GM19043 (cell line): ENCODE measurements around the gene FAM24B.
A peak's percentile ranks its signal among the peaks of the same experiment; 100 is the strongest.
"Not testable (repeated sequence)": the region's sequence is repeated elsewhere in the genome, so short reads cannot be mapped to it uniquely, and the experiment has no call there.

Source experiments
- ATAC-seq: cut with Tn5 transposase; IDR thresholded peaks from one replicate; pipeline ENCODE4 v1.9.1; 2021; ENCODE audit warnings: low read depth; ENCODE audit not compliant: unreplicated experiment

Gene FAM24B, protein sequence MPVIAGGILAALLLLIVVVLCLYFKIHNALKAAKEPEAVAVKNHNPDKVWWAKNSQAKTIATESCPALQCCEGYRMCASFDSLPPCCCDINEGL

DNA sequence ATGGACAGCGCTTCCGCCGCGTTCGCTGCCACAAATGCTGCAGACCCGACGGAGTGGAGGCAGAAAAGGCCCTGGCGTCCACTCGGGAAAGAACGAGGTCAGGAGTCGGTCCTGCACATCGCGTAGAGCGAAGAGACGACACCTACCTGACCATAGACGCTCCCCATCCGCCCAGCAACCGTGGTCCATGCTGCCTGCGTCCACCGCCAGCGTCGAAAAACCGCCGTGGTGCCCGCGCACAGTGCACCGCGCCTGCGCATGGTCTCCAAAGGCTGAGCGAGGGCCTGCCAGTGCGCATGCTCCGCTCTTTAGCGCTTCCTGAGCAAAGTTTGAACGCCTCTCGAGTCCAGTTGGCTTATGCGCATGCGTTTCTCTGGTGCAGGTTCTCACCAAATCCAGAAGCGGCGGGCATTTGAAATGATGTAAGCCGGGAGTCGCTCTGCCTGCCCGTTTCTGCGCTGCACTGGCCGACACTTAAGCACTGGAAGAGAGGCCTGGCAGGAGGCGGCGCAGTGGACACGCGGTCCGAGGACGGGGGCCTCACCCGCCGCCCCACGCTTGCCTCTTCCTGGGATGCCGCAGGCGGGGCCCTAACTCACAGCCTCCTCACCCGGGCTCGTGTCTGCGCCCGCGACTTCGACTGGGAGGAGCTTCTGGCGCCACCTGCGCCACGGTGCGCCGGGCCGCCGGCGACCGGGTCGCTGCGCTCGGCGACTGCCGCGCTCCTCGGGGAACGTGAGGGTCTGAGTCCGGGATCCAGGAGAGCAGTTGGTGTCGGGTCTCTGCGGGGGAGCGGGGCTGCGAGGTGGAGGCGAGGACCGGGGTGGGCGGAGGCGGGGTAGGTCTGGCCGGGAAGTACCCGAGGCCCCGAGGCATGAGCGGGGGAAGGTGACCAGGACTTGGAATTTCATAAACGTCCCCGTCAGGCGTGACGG is at the start of gene FAM24B:
TSS of gene FAM24B (minus strand) at position 243 of the 935 bp plus-strand sequence. CDS start 29,066 bp downstream, outside the sequence.
- ATAC-seq: peak; percentile 69

DNA sequence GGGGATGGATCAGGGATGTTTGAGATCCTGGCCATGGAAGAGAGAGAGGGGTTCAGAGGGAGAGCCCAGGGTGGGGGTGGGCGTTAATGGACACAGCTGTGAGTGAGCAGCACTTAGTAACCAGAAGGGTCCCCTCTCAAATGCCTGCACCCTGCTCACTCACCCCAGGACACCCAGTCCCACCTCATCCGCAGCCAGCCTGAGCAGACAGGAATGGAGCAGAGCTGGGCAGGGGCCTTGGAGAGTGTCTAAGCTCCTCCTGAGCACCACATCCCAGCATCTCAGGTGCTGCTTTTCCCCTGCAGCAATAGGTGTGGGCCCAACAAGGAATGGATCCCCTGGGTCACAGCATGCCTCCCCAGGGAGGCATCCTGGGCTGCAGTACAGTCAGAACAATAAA is 36.3 kb upstream of the FAM24B start:
- no peak for ATAC-seq

DNA sequence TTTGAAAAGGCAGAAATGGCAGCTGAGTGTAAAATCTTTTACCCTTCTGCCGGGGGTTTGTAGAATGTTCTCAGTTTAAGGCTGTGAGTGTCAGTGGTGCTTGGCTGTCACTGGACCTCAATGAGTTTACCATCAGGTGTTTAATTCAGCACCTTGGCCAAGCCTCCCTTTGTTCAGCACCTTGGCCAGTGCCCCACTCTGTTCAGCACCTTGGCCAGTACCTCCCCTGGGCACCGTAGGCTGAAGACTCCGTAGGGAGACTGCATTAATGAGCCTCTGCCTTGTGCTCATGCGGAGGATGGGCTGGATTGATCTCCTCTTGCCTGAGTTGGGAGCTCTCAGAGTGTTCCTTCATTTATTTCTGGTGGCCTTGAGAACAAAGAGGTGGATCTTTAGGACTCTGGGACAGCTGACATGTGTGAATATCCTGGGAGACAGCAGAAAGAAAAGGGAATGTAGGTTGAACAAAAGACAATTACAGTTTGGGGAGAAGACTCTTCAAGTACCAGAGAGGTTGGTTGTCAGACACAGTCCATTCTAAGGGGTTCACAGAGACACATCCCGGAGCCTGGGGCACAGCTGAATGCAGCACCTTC is 32.6 kb upstream of the FAM24B start:
- ATAC-seq: no peak

DNA sequence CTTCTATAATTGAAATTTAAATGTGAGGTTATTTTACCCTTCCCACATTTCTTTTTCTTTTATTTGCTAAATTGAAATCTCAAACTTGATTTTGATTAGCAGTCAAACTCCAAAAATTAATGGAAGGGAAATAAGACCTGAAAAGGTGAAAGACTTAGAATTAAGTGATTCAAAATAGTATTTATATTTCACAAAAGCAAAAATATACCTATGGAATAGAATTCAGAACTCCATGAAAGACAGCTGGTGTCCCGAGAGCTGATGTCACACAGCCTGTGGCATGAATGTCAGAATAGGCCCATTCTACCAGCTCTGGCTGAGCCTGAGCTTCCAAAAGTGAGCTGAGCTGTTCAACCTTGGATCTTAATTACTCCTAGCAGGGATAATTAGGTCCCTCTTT is 30.9 kb upstream of the FAM24B start, which contains the start of gene FAM24A:
TSS of gene FAM24A (plus strand) at position 301 of the 400 bp plus-strand sequence. CDS start 1,025 bp downstream, outside the sequence.
- no peak for ATAC-seq

DNA sequence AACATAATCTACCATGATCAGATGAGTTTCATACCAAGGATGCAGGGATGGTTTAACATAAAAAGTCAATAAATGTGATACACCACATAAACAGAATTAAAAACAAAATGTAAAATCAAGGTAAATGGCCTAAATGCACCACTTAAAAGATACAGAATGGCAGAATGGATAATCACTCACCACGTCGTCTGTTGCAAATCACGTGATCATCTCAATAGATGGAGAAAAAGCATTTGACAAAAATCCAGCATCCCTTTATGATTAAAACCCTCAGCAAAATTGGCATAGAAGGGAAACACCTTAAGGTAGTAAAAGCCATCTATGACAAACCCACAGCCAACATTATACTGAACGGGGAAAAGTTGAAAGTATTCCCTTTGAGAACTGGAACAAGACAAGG is 24.5 kb upstream of the FAM24B start:
- ATAC-seq: not testable (repeated sequence)

DNA sequence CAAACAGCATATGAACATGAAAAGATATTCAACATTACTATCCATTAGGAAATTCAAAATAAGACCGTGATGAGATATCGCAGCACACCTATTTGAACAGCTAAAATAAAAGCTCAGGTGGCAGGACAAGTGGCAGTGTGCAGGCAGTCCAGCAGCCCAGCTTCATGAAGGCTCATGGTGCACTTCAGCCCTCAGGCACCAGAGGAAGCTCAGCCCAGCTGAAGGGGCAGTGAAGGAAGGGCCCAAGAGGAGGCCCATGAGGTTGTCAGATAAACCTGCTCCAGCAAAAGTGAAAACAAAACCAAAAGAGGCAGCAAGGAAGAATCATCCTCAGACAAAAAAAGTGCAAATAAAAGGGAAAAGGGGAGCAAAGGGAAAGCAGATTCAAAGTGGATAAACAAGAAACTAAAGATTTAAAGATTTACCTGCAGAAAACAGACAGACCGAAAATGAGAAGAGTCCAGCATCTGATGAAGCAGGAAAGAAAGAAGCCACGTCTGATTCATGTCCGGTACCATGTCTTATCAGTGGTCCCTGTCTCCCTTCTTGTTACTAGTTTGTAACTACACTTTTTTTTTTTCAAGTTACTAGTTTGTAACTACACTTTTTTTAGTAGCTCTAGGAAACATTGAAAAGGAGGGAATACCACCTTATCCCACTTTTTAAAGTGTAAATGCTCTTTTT is 15.0 kb upstream of the FAM24B start:
- no peak for ATAC-seq

DNA sequence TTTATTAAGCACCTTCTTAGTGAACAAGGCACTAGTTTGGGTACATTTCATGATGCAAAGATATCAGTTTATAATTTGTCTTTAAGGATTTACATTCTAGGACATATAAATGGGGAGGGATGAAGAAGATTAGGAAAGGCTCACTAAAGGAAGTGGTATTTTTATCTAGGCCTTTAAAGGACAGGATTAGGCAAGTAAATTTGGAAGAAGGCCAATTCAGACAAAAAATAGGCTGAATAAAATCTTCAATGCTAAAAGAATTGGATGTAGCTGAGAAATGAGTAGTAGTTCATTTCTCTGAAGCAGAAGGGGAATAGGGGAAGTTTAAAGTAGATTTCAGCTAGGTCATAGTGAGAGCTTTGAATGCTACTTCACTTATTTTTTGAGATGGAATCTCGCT is 4.8 kb upstream of the FAM24B start:
- no peak for ATAC-seq

DNA sequence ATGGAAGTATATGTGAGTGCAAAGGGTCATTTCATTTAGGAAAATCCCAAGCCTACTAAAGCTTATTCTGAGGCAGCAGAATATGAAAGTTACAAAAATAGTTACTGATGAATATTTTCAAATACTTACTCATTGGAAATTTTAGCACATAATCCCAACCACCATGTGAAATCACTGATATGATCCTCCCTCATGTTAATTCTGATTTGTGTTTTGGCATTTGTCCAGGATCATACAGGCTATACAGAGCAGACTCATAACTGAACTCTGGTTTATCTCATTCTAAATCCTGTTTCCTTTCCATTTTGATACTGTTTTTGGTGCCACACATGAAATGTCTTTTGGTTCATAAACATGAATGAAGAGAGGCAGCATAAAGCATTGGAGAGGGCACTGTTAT is 3.4 kb upstream of the FAM24B start:
- ATAC-seq: no peak

DNA sequence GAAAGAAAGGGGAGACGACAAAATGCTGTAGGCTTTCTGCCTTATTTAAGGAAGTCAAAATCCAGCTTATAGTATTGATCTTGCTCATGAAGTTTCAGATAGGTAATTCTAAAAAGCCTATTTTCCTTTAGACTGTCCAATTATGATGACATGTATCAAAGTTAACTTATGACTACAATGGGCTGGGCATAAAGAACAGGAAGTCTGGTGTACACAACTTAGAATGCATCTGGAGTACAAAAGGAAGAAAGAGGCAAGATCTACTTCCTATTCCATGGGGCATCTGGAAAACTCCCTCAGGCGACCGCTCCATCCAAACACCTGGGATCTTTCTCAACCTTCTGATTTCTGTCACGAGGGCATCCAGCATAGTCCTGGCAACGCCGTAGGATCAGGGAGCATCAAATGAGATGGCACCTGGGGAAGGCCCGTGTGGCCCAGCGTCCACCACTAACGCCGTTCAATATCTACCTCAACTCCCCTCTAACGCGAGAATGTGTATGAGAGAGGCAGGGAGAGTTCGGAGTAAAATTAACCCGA is 512 bp downstream of the FAM24B start:
- no peak for ATAC-seq

DNA sequence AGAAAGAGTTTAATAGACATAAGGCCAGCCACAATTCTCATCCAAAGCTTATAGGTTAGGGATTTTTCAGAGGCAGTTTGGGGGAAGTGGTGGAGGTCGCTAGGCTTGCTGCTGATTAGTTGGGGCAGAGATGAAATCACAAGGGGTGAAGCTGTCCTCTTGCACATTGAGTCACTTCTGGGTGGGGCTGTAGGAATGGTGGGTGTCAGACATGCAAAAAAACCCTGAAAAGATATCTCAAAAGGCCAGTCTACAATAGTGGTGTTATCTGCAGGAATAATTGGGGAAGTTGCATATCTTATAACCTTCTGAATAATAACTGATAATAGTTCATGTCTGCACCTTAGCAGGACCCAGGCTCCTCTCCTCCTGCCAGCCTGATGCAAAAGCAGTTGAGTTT is 2.1 kb downstream of the FAM24B start:
- no peak for ATAC-seq

DNA sequence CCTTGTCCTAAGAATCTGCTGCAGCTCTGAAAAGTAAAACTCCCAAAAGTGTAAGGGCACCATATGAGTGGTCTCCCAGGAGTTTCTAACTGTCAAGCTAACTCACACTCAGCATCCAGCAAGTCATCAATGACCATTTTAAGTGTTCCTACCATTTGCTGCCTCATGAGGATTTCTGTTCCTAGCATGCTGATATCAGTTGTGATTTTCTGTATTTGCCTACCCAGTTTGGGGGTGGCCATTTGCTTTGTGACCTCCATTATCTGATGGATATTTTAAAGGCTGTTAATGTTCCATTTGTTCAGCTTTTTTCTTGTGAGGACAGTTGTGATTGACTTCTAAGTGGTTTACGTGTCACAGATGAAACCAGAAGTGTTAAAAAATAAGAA is 2.9 kb downstream of the FAM24B start:
- no peak for ATAC-seq

DNA sequence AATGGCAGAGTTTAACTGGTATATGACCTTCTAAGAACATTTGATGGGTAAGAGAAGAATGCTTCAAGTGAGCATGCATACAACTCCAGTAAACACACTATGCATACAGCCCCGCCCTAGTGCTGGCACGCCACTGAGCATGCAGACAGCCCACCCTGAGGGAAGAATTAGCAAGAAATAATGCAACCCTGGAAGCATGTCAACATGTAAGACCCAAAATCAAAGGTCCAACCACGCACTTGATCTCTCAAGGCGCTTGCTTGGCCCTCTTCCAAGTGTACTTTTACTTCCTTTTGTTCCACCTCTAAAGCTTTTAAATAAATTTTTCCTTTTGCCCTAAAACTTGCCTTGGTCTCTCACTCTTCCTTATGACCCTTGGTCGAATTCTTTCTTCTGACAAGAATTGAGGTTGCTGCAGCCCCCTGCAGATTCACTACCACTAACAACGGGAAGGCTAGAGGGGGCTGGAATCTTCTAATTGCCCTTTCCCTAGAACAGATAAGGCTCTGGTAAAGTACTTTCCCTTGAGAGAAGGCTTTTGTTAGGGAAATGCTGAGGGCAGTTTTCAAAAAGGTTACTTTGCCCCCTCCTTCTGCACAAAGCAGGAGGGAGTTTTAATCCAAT is 3.4 kb downstream of the FAM24B start:
- no peak for ATAC-seq

DNA sequence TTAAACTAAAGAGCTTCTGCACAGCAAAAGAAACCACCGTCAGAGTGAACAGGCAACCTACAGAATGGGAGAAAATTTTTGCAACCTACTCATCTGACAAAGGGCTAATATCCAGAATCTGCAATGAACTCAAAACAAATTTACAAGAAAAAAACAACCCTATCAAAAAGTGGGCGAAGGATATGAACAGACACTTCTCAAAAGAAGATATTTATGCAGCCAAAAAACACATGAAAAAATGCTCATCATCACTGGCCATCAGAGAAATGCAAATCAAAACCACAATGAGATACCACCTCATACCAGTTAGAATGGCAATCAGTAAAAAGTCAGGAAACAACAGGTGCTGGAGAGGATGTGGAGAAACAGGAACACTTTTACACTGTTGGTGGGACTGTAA is 7.4 kb downstream of the FAM24B start:
- ATAC-seq: not testable (repeated sequence)

DNA sequence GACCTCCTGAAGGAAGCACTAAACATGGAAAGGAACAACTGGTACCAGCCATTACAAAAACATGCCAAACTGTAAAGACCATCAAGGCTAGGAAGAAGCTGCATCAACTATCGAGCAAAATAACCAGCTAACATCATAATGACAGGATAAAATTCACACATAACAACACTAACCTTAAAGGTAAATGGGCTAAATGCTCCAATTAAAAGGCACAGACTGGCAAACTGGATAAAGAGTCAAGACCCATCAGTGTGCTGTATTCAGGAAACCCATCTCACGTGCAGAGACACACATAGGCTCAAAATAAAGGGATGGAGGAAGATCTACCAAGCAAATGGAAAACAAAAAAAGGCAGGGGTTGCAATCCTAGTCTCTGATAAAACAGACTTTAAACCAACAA is 10.6 kb downstream of the FAM24B start:
- not testable (repeated sequence) for ATAC-seq

DNA sequence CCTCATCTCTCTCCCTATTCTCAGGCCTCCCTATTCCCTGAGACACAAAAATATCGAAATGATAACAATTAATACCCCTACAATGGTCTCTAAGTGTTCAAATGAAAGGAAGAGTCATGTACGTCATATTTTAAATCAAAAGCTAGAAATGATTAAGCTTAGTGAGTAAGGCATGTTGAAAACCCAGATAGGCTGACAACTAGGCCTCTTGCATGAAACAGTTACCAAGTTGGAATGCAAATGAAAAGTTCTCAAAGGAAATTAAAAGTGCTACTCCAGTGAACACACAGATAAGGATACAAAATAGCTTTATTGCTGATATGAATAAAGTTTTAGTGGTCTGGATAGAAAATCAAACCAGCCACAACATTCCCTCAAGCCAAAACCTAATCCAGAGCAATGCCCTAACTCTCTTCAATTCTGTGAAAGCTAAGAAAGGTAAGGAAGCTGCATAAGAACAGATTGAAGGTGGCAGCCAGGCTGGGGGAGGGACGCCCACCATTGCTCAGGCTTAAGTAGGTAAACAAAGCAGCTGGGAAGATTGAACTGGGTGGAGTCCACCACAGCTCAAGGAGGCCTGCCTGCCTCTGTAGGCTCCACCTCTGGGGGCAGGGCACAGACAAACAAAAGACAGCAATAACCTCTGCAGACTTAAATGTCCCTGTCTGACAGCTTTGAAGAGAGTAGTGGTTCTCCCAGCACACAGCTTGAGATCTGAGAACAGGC is 12.5 kb downstream of the FAM24B start:
- not testable (repeated sequence) for ATAC-seq

DNA sequence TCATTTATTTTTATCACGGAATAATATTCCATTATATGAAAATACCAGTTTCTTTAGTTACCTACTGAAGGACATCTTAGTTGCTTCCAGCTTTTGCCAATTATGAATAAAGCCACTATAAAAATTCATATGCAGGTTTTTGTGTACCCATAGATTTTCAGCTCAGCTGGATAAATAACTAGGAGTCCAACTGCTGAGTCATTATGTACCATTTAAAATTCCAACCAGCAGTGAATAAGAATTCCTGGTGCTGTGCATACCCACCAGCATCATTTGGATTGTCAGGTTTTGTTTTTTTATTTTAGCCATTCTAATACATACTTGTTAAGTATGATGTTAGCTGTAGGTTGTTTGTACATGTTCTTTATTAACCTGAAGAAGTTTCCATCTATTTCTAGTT is 14.5 kb downstream of the FAM24B start:
- ATAC-seq: no peak

DNA sequence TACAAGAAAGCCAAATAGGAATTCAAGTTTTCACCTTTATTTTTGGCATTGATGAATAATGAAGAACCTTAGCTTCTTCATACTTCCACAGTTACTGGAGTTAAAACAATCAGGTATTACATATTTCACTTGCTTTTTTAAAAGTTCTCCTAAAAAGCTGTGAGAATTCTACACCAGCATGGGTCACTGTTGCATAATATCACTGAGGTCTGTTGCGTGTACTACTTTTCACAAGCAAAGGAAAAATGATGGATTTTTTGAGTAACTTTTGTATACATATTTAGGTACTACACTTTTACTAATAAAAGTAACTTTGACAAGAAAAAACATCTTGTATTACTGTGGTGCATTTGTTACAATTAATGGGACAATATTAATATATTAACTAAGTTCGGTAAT is 15.2 kb downstream of the FAM24B start:
- no peak for ATAC-seq

DNA sequence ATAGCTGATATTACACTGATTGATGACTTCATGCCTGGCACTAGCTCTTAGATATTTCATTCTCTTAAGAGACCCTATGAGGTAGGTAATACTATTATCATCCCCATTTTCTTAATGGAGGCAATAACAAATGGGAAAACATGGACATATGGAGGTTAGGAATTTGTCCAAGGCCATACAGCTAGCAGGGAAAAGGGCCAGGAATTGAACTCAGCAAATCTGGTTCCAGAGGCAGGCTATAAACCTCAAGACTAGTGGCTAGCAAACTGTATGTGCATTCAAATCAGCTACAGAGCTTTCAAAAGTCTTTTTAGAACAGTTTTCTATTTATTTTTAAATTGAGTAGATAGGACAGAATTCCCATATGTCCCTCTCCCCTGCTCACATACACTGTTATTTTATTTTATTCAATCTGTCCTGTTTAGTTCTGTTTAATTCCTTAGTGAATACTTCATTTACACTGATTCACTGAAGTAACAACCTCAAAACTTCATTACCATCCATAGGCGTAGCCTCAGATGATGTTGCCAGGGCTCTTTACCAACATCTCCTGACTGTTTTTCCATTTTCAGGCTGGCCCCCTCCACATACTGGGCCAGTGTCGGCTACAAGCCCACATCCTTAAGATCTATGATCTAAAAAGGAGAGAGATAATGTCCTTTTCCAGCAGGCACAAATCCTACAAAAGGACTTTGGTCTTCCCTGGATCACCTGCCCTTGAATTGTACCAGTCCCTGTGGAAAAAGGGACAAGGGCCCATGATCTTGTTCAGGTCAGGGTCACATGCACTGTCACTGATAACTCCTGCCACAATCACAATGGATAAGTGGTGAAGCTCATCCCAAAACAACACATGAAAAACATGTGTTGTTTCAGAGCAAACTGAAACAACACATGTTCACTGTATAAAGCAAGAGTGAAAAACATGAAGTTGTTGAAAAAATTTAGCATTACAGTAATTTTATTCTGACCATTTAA is 15.9 kb downstream of the FAM24B start:
- no peak for ATAC-seq
